Ammon's horn (tissue), 1 donor: ENCODE results near the gene TMEM117.
A peak's percentile ranks its signal among the peaks of the same experiment; 100 is the strongest.
"Not testable (repeated sequence)": the region's sequence is repeated elsewhere in the genome, so short reads cannot be mapped to it uniquely, and the experiment has no call there.

Experiments
- DNase-seq: peaks from one replicate; pipeline ENCODE4 v3.0.0-alpha.2; 2016; ENCODE audit warnings: low spot score

TMEM117 gene

GRCh38 chr12:43840338-43840737 is 4.5 kb downstream of the TMEM117 start:
- DNase-seq: no peak

DNA sequence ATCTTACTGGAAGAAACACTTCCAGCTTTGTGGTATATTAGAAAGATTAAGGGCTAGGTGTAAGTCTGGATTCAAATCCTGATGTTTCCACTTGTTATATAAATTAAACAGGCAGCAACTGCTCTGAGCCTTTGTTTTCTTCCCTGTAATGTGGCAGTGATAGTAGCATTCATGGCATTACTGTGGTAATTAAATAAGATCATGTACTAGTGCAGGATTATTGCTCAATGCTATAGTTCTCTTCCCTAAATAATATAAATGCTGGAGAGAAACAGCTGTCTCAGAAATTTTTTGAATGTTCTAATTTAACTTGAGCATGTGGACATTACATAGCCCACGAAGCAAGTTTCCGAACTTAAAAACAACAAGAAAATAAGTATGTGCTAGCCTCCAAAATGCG is 5.4 kb downstream of the TMEM117 start:
- no peak for DNase-seq

- no peak for DNase-seq
These were observed 6.4 kb downstream of the TMEM117 start for GRCh38 chr12:43842259-43842658.

GRCh38 chr12:43847425-43848225 is 11.7 kb downstream of the TMEM117 start:
- not testable (repeated sequence) for DNase-seq

DNA sequence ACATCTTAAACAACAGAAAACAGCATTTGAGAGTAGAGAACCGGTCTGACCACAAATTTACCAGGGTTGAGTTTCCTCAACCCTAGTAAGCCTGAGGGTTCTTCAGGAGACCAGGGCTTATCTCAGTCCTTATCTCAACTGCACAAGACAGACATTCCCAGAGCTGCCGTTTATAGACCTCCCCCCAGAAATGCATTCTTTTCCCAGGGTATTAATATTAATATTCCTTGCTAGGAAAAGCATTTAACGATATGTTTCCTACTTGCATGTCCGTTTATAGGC is 12.3 kb downstream of the TMEM117 start:
- no peak for DNase-seq

DNA sequence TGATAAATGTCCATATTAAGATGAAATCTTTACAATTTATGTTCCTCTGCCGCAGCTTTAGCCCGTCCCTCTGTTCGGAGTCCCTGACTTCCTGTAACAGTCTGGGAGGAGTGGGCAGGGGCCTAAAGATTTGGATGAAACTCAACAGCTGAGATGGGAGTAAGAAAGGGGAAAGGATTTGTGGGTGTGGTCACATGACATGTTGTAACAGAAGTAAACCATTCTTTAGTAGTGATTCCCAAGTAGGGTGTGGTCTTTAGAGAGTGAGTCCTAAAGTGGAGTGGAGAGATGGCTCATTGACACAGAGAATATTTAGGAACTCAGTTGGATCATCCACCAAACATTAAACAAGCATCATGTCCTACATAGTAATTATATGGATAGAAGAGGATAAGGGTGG is 12.9 kb downstream of the TMEM117 start:
- no peak for DNase-seq

GRCh38 chr12:43852744-43853143 is 16.9 kb downstream of the TMEM117 start:
- no peak for DNase-seq

DNA sequence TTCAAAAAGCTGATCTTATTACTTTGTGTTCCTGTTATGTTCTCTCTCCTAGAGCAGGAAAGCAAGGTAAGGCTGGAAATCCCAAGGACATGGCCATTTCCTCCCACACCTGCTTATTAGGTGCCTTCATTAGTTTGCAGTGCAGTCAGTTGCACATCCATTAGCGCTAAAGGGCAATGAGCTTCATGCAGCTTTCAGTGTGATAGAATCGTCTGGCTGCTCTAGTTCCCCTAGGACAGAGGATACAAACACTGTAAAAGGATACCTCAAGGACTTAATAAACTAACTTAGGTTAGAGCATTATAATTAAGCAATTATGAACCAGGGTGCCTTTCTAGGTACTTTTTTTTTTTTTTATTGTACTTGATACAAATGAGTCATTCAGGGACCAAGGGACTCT is 21.1 kb downstream of the TMEM117 start:
- no peak for DNase-seq

- no peak for DNase-seq
These were observed 22.2 kb downstream of the TMEM117 start for GRCh38 chr12:43858096-43858495.

DNA sequence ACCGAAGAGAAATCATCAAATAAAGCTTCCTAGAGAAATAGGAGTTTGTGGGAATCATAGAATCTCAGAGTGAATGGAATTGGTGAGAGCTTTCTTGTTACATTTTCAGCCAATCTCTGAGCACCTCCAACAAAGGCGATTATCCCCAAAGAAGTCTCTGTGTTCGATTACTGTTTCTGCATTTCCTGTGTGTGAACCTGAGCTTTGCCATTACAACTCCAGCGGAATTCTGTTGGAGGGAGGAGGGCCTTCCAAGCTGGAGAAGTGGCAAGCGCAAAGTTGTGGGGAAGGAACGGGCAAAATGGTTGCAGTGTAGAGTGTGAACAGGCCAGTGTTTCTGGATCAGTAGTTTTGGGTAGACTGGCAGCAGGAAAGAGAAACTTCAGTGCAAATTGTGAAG is 23.1 kb downstream of the TMEM117 start:
- DNase-seq: no peak

GRCh38 chr12:43861015-43861839 is 25.3 kb downstream of the TMEM117 start:
- no peak for DNase-seq

DNA sequence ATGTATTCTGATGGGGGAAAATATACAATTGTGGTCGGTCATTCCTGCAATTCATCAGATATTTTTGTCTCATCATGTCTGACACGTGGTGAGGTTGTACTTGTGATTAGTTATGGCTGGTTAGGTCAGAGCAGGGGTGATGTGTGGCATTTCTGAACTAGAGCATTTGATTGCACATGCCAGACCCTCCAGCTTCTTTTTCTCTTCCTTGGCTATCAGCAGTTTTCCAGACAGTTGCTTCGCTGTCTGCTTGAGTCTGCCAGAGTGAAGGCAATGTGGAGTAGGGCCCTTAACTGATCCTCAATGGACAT is 25.9 kb downstream of the TMEM117 start:
- DNase-seq: no peak

DNA sequence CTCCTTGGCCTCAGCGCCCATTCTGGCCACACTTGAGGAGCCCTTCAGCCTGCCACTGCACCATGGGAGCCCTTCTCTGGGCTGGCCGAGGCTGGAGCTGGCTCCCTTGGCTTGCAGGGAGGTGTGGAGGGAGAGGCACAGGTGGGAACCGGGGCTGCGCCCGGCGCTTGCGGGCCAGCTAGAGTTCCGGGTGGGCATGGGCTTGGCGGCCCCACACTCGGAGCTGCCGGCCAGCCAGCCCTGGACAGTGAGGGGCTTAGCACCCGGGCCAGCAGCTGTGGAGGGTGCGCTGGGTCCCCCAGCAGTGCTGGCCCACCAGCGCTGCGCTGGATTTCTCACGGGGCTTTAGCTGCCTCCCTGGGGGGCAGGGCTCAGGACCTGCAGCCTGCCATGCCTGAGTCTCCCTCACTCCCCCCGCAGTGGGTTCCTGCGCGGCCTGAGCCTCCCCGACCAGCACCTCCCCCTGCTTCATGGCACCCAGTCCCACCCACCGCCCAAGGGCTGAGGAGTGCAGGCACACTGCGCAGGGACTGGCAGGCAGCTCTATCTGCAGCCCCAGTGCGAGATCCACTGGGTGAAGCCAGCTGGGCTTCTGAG is 28.0 kb downstream of the TMEM117 start:
- DNase-seq: no peak

GRCh38 chr12:43864557-43864956 is 28.7 kb downstream of the TMEM117 start:
- DNase-seq: not testable (repeated sequence)

DNA sequence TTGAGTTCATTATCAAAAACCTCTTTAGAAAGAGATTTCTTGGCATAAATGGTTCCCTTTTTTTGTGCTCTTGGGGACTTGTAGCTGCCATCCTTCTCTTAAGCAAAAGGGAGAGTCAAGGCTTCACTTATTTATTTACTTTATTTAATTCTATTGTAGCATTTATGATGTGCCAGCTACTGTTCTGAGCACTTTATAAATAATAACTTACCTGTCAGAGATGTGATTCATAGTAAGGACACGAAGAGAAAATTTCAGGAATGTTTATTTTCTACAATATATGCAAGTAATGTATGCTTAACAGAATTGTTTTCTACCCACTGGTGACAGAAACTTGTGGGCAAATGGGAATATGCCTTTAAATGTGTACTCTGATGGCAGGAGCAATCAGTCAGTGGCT is 33.3 kb downstream of the TMEM117 start:
- no peak for DNase-seq

GRCh38 chr12:43869765-43870164 is 33.9 kb downstream of the TMEM117 start:
- DNase-seq: not testable (repeated sequence)

GRCh38 chr12:43871258-43871657 is 35.4 kb downstream of the TMEM117 start:
- DNase-seq: not testable (repeated sequence)

DNA sequence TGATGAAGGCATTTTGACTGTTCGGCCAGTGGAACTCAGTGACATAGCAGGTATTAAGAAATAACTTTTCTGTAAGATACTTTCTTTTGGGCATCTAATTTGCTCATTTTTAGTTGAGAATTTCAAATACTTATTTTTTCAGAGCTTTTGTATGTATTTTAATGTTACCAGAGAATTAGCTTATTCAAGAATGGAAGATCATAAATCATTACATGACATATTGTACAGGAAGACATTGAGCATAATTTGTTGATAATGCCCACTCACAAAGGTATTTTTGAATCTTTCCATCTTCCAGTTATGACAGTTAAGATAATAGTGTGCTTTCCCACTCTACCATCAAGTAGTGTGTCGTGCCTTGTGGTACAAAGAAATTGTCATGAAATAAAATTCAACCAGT is 36.5 kb downstream of the TMEM117 start:
- no peak for DNase-seq

DNA sequence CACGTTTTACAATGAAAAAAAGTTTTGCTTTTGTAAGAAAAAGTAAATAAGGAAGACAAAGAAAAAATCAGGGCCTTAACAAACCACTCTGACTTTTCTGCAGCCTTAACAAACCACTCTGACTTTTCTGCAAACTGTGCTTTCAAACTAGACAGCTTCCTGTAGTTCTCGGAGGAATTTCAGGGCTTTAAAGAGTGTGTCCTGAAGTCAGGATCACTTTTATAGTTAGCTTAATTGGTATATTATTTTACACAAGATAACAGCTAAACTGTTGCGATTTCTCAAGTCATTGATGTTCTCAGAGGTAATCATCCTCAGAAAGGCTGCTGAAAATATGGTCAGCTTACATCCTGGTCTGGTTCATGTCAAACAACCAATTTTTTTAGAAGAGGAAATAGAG is 42.2 kb downstream of the TMEM117 start:
- DNase-seq: no peak

DNA sequence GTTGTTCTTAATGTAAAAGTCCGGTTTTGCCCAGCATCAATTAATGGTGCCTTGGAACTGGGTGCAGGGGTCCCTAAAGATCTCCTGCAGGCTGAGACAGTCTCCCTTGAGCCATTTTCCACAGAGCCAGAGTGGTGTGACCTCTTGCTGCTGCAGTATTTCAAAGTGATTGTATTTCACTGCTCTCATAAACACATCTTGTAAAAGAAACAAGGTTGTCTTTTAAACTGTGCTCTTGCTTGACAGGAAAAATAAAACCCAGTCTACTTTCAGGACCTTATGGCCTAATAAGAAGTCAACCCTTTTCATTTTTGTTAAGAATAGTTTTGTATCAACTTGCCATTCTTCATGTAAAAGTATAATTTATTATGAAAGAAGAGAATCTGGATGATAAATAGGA is 44.7 kb downstream of the TMEM117 start:
- DNase-seq: no peak

DNA sequence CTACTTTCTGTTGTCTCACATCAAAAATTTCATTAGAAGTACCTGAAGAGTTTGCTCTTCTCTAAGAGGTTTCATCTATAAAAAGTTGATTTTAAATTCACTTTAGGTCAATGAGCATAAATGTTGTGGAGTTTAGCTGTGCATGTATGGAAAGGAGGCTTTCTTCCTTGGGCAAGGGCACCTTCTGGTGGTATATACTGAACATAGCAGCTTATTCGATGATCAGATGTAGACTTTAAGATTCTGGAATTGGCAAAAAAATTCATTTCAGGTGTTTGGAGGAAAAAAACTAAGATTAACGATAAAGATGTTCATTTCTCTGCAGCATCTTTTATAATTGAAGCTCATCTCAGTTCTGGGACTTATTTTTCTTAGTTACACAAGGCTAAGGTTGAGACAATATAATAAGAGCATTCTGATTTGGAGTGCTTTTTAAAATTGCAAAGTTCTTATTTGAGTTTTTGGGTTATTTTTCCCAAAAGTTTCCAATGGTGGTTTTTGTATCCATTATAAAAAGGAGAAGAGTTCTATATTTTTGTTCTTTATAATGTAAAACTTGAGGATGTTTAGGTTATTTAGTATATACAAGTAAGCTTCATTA is 46.8 kb downstream of the TMEM117 start:
- peak; percentile 78 for DNase-seq

DNA sequence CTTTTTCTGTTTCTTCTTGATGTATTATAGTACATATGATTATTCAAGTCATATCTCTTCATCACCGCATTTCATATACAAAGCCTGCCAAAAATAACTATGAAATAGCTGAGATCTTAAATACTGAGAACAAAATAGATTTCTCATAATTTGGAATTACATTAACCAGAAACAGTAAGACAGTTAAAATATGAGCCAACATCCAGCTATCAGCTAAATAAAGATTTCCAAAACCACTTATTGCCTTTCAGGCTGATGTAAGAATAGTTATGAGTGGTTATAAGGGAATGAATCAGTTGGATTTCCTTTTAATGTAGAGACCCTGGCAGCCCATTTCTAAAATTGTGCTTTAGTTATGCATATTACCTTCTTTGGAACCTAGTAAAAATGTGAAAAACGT is 47.4 kb downstream of the TMEM117 start:
- no peak for DNase-seq

- DNase-seq: no peak
These were observed 47.9 kb downstream of the TMEM117 start for GRCh38 chr12:43883748-43884147.
